ENCODE measurements around the gene GLI3.

Gene GLI3

GRCh38 chr7:41984888-41985287, 252.1 kb downstream of the GLI3 start:
- H3K4me2 ChIP-seq (ENCODE audit: insufficient read depth, low read length): no peak overlapping the region
- TF ChIP-seq, protein P1, sequence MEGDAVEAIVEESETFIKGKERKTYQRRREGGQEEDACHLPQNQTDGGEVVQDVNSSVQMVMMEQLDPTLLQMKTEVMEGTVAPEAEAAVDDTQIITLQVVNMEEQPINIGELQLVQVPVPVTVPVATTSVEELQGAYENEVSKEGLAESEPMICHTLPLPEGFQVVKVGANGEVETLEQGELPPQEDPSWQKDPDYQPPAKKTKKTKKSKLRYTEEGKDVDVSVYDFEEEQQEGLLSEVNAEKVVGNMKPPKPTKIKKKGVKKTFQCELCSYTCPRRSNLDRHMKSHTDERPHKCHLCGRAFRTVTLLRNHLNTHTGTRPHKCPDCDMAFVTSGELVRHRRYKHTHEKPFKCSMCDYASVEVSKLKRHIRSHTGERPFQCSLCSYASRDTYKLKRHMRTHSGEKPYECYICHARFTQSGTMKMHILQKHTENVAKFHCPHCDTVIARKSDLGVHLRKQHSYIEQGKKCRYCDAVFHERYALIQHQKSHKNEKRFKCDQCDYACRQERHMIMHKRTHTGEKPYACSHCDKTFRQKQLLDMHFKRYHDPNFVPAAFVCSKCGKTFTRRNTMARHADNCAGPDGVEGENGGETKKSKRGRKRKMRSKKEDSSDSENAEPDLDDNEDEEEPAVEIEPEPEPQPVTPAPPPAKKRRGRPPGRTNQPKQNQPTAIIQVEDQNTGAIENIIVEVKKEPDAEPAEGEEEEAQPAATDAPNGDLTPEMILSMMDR (IDR thresholded peaks at IDR 0.05; ENCODE audit: borderline replicate concordance, extremely low read depth, low read length, poor library complexity, severe bottlenecking): no peak
- no peak for TF ChIP-seq EZH2 (IDR thresholded peaks at IDR 0.05; ENCODE audit: borderline replicate concordance, low read depth, low read length, severe bottlenecking)
- DNase-seq: no peak

GRCh38 chr7:41981046-41982040, 255.7 kb downstream of the GLI3 start:
- Histone ChIP-seq H3K36me3 (ENCODE audit: insufficient read depth, low read length) (peaks cover 26% of the 10 kb centered on the region), H3K27ac (ENCODE audit: low read length) (no peak overlapping the region), H3K9ac (ENCODE audit: low read depth, low read length) (no peak overlapping the region), H3K79me2 (ENCODE audit: insufficient read depth, low read length) (no peaks in the 10 kb centered on the region), H3K9me3 (ENCODE audit: insufficient read depth, low read length, severe bottlenecking) (no peaks in the 10 kb centered on the region), H3K4me3 (ENCODE audit: low read depth in 1 of 2, low read length in 2 of 2) (no peak overlapping the region), H3K4me1 (ENCODE audit: insufficient read depth, low read length) (no peaks in the 10 kb centered on the region), H4K20me1 (ENCODE audit: insufficient read depth, low read length) (no peaks in the 10 kb centered on the region), H2AFZ (ENCODE audit: low read depth, low read length) (no peak overlapping the region), H3K27me3 (ENCODE audit: insufficient read depth, low read length, poor library complexity) (no peaks in the 10 kb centered on the region), H3K4me2 (ENCODE audit: insufficient read depth, low read length) (no peak overlapping the region)
- TF ChIP-seq, protein P1 (IDR thresholded peaks at IDR 0.05; ENCODE audit: borderline replicate concordance, extremely low read depth, low read length, poor library complexity, severe bottlenecking): no peak
- TF ChIP-seq EZH2 (IDR thresholded peaks at IDR 0.05; ENCODE audit: borderline replicate concordance, low read depth, low read length, severe bottlenecking): no peak
- DNase-seq (no peak), ATAC-seq (ENCODE audit: insufficient read depth, low read depth) (no peak)

More at GRCh38 chr7:41984888-41985287, 252.1 kb downstream of the GLI3 start:
- Histone ChIP-seq H4K20me1 (ENCODE audit: insufficient read depth, low read length) (no peaks in the 10 kb centered on the region), H3K79me2 (ENCODE audit: insufficient read depth, low read length) (no peaks in the 10 kb centered on the region), H3K36me3 (ENCODE audit: insufficient read depth, low read length) (peaks cover 9% of the 10 kb centered on the region; the same call in 1 of the 2 replicates), H3K4me3 (ENCODE audit: low read depth in 1 of 2, low read length in 2 of 2) (no peak overlapping the region), H3K4me1 (ENCODE audit: insufficient read depth, low read length) (no peaks in the 10 kb centered on the region), H3K9ac (ENCODE audit: low read depth, low read length) (no peak overlapping the region), H3K9me3 (ENCODE audit: insufficient read depth, low read length, severe bottlenecking) (no peaks in the 10 kb centered on the region), H3K27ac (ENCODE audit: low read length) (no peak overlapping the region), H3K27me3 (ENCODE audit: insufficient read depth, low read length, poor library complexity) (no peaks in the 10 kb centered on the region), H2AFZ (ENCODE audit: low read depth, low read length) (no peak overlapping the region)
- no peak for ATAC-seq (ENCODE audit: insufficient read depth, low read depth)

GRCh38 chr7:41979834-41980307, 257.1 kb downstream of the GLI3 start:
- H3K27me3 ChIP-seq (ENCODE audit: insufficient read depth, low read length, poor library complexity): no peaks in the 10 kb centered on the region
- ATAC-seq (ENCODE audit: insufficient read depth, low read depth): peak; percentile 62; the same call in 2 of the 3 replicates
- H3K9me3 ChIP-seq (ENCODE audit: insufficient read depth, low read length, severe bottlenecking): no peaks in the 10 kb centered on the region
- no peak overlapping the region for H3K4me3 ChIP-seq (ENCODE audit: low read depth in 1 of 2, low read length in 2 of 2)
- TF ChIP-seq, protein P1 (IDR thresholded peaks at IDR 0.05; ENCODE audit: borderline replicate concordance, extremely low read depth, low read length, poor library complexity, severe bottlenecking): peak; percentile 73
- no peak for TF ChIP-seq EZH2 (IDR thresholded peaks at IDR 0.05; ENCODE audit: borderline replicate concordance, low read depth, low read length, severe bottlenecking)
- H3K27ac ChIP-seq (ENCODE audit: low read length): no peak overlapping the region
- no peaks in the 10 kb centered on the region for H3K4me1 ChIP-seq (ENCODE audit: insufficient read depth, low read length)
- no peak overlapping the region for H3K9ac ChIP-seq (ENCODE audit: low read depth, low read length)
- peak; percentile 19 for DNase-seq
- H2AFZ ChIP-seq (ENCODE audit: low read depth, low read length): no peak overlapping the region
- H3K4me2 ChIP-seq (ENCODE audit: insufficient read depth, low read length): no peak overlapping the region
- no peaks in the 10 kb centered on the region for H4K20me1 ChIP-seq (ENCODE audit: insufficient read depth, low read length)
- H3K36me3 ChIP-seq (ENCODE audit: insufficient read depth, low read length): peaks cover 32% of the 10 kb centered on the region
- H3K79me2 ChIP-seq (ENCODE audit: insufficient read depth, low read length): no peaks in the 10 kb centered on the region

All from DND-41 (cell line).